NCI-H146 treated with DMSO at 0.1 percent for 48 hours (cell line): ENCODE data around the gene PAPOLB.

Experiments used
- DNase-seq: peaks from one replicate; lab custom pipeline; 2025; ENCODE audit not compliant: unreplicated experiment; lab: John Stamatoyannopoulos, UW

The PAPOLB gene

GRCh38 chr7:4842319-4843064, 19.3 kb downstream of the PAPOLB start:
- no peak for DNase-seq

- no peak for DNase-seq
Measured at GRCh38 chr7:4841836-4842235, 20.0 kb downstream of the PAPOLB start.

GRCh38 chr7:4841007-4841784, 20.6 kb downstream of the PAPOLB start:
- DNase-seq = no peak

- no peak for DNase-seq
Measured at GRCh38 chr7:4840079-4840501, 21.7 kb downstream of the PAPOLB start.

- DNase-seq = no peak
Measured at GRCh38 chr7:4838626-4839334, 23.1 kb downstream of the PAPOLB start.

GRCh38 chr7:4837803-4838625, 23.8 kb downstream of the PAPOLB start:
- peak; percentile 23 for DNase-seq

- DNase-seq = no peak
Measured at GRCh38 chr7:4837041-4837802, 24.6 kb downstream of the PAPOLB start.

GRCh38 chr7:4836206-4836661, 25.6 kb downstream of the PAPOLB start:
- DNase-seq = no peak

GRCh38 chr7:4835398-4836205, 26.2 kb downstream of the PAPOLB start:
- DNase-seq = no peak

GRCh38 chr7:4834601-4835397, 27.0 kb downstream of the PAPOLB start:
- no peak for DNase-seq

GRCh38 chr7:4833691-4834600, 27.9 kb downstream of the PAPOLB start:
- DNase-seq = no peak

- DNase-seq = no peak
Measured at GRCh38 chr7:4833176-4833575, 28.7 kb downstream of the PAPOLB start.

- DNase-seq = no peak
Measured at GRCh38 chr7:4832711-4833110, 29.1 kb downstream of the PAPOLB start.

- no peak for DNase-seq
Measured at GRCh38 chr7:4831723-4832495, 29.9 kb downstream of the PAPOLB start.

GRCh38 chr7:4830176-4830575, 31.7 kb downstream of the PAPOLB start:
- DNase-seq = no peak

GRCh38 chr7:4828720-4829383, 33.0 kb downstream of the PAPOLB start:
- no peak for DNase-seq
